ENCODE results near the gene RHOBTB3. TPM values are rescaled to one million over a fixed set of nuclear protein-coding genes. Genes with fewer than 3 reads are reported as not detected.

The RHOBTB3 gene
- total RNA-seq, 1 experiment from 2014 or later, result 84.3 TPM

- BruUV-seq (replicated peaks), result no TSS peak
- no peak for TF ChIP-seq ZFX (IDR thresholded peaks at IDR 0.05)
- no peak for TF ChIP-seq MAX (IDR thresholded peaks at IDR 0.05)
- TF ChIP-seq TCF7L2 (IDR thresholded peaks at IDR 0.05; ENCODE audit: borderline replicate concordance, extremely low read depth, insufficient read depth, insufficient read length), result no peak
- TF ChIP-seq YY1 (IDR thresholded peaks at IDR 0.05; ENCODE audit: extremely low read depth, insufficient replicate concordance, low read depth, low read length), result no peak
- TF ChIP-seq EGR1 (IDR thresholded peaks at IDR 0.05; ENCODE audit: low read depth), result no peak
- no peaks in the 10 kb centered on the region for H3K4me1 ChIP-seq (ENCODE audit: control insufficient read depth in 1 of 2, insufficient read depth in 2 of 2, low read length in 2 of 2)
Measured at GRCh38 chr5:95804736-95805539, 73.8 kb downstream of the RHOBTB3 start.

GRCh38 chr5:95806687-95807086 lies 75.6 kb downstream of the RHOBTB3 start:
- DNase-seq (ENCODE audit: low read depth, low spot score), result no peak
- Histone ChIP-seq H3K9ac (ENCODE audit: low read length) (no peak overlapping the region), H3K4me3 (replicated peaks in 1 of 2; ENCODE audit: low read depth in 1 of 2, low read length in 2 of 2) (no peak overlapping the region), H3K27ac (ENCODE audit: low read depth, low read length) (no peak overlapping the region), H3K4me1 (ENCODE audit: control insufficient read depth in 1 of 2, insufficient read depth in 2 of 2, low read length in 2 of 2) (no peaks in the 10 kb centered on the region), H3K36me3 (ENCODE audit: control insufficient read depth in 1 of 2, insufficient read depth in 2 of 2, low read length in 2 of 2) (no peaks in the 10 kb centered on the region), H2AFZ (ENCODE audit: low read depth, low read length, poor library complexity, severe bottlenecking) (no peak overlapping the region), H3K9me3 (ENCODE audit: control insufficient read depth in 1 of 2, insufficient read depth in 1 of 2, low read depth in 1 of 2, low read length in 2 of 2) (no peaks in the 10 kb centered on the region), H4K20me1 (ENCODE audit: insufficient read depth) (no peaks in the 10 kb centered on the region), H3K9me2 (ENCODE audit: insufficient read depth) (no peaks in the 10 kb centered on the region), H3K27me3 (ENCODE audit: insufficient read depth, low read length) (no peaks in the 10 kb centered on the region), H3K79me2 (ENCODE audit: insufficient read depth, low read length) (no peaks in the 10 kb centered on the region), H3K4me2 (ENCODE audit: low read length) (no peak overlapping the region)
- no TSS peak for BruUV-seq (replicated peaks)
- ChIA-PET POLR2A (interaction anchor here (2.3 kb wide), 1 partner anchor 16 kb away, joined by 6 read pairs; the partner anchor contains the start of gene GLRX), RAD21 (ENCODE audit: low non-redundant PET in 1 of 2, low total read pairs in 2 of 2, uncharacterized antibody in 2 of 2, unreplicated experiment in 2 of 2) (no interaction called here), CTCF (no interaction called here)
- no peak for ATAC-seq
- intact Hi-C loops (cut with micrococcal nuclease), result no loop called here
- TF ChIP-seq POLR2AphosphoS5 (IDR thresholded peaks at IDR 0.05; ENCODE audit: low read depth, low read length) (no peak), SIN3A (IDR thresholded peaks at IDR 0.05; ENCODE audit: low read depth) (no peak), CEBPB (IDR thresholded peaks at IDR 0.05; ENCODE audit: low read depth) (no peak), SP1 (IDR thresholded peaks at IDR 0.05; ENCODE audit: low read depth) (no peak), SRF (IDR thresholded peaks at IDR 0.05; ENCODE audit: low read depth) (no peak), MAX (IDR thresholded peaks at IDR 0.05) (no peak), EGR1 (IDR thresholded peaks at IDR 0.05; ENCODE audit: low read depth) (no peak), ZBTB33 (IDR thresholded peaks at IDR 0.05; ENCODE audit: extremely low read depth, insufficient replicate concordance, low read length) (no peak), REST (IDR thresholded peaks at IDR 0.05; ENCODE audit: low read depth) (no peak)

More at GRCh38 chr5:95804736-95805539, 73.8 kb downstream of the RHOBTB3 start:
- H3K9me2 ChIP-seq (ENCODE audit: insufficient read depth), result no peaks in the 10 kb centered on the region
- CTCF ChIA-PET, result interaction anchor here (0.7 kb wide), 1 partner anchor 24 kb away, joined by 4 read pairs; no protein-coding TSS in a partner anchor
- RAD21 ChIA-PET (ENCODE audit: low non-redundant PET in 1 of 2, low total read pairs in 2 of 2, uncharacterized antibody in 2 of 2, unreplicated experiment in 2 of 2), result no interaction called here
- H3K4me3 ChIP-seq (replicated peaks in 1 of 2; ENCODE audit: low read depth in 1 of 2, low read length in 2 of 2), result no peak overlapping the region
- no peak overlapping the region for H3K27ac ChIP-seq (ENCODE audit: low read depth, low read length)
- no peak overlapping the region for H3K9ac ChIP-seq (ENCODE audit: low read length)
- DNase-seq (ENCODE audit: low read depth, low spot score), result no peak
- no peaks in the 10 kb centered on the region for H3K27me3 ChIP-seq (ENCODE audit: insufficient read depth, low read length)
- intact Hi-C loops (cut with micrococcal nuclease), result no loop called here
- H3K4me2 ChIP-seq (ENCODE audit: low read length), result no peak overlapping the region
- POLR2A ChIA-PET, result no interaction called here
- H2AFZ ChIP-seq (ENCODE audit: low read depth, low read length, poor library complexity, severe bottlenecking), result no peak overlapping the region
- H3K36me3 ChIP-seq (ENCODE audit: control insufficient read depth in 1 of 2, insufficient read depth in 2 of 2, low read length in 2 of 2), result no peaks in the 10 kb centered on the region
- H3K79me2 ChIP-seq (ENCODE audit: insufficient read depth, low read length), result no peaks in the 10 kb centered on the region
- no peak for ATAC-seq
- no peaks in the 10 kb centered on the region for H4K20me1 ChIP-seq (ENCODE audit: insufficient read depth)
- H3K9me3 ChIP-seq (ENCODE audit: control insufficient read depth in 1 of 2, insufficient read depth in 1 of 2, low read depth in 1 of 2, low read length in 2 of 2), result no peaks in the 10 kb centered on the region
